Measurements from ENCODE around the gene CYTH4.
A peak's percentile ranks its signal among the peaks of the same experiment; 100 is the strongest.

The CYTH4 gene

DNA sequence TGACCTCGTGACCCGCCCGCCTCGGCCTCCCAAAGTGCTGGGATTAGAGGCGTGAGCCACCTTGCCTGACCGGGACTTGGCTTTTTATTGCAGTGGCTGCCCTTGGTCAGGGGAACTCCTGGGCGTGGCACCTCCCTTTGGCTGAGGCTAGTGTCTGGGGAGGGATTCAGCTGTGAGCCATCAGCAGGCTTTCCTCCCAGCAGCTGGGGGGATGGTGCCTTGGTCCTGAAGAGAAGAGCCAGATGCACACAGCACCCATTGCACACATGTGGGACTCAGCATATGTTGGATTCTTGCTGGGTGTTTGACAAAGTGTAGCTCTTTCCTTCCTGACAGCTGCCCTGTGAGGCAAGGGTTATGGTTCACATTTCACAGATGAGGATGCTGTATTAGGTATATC, 8.4 kb downstream of the CYTH4 start:
- peaks cover 4% of the 10 kb centered on the region for H3K9me3 ChIP-seq (ENCODE audit: control insufficient read depth, low read length)
- no peak overlapping the region for H3K27ac ChIP-seq (ENCODE audit: insufficient read depth, low read length, poor library complexity, severe bottlenecking)
- peaks cover 62% of the 10 kb centered on the region for H3K36me3 ChIP-seq (ENCODE audit: control insufficient read depth, insufficient read depth, low read length)
- no peaks in the 10 kb centered on the region for H3K27me3 ChIP-seq (replicated peaks; ENCODE audit: control insufficient read depth, insufficient read depth, low read length, poor library complexity, severe bottlenecking)
- DNase-seq = no peak
- no peak overlapping the region for H3K4me3 ChIP-seq (ENCODE audit: insufficient read depth, low read depth, low read length, poor library complexity, severe bottlenecking)
- H3K4me1 ChIP-seq (ENCODE audit: control insufficient read depth, insufficient read depth, low read length, poor library complexity, severe bottlenecking) = peaks cover 25% of the 10 kb centered on the region

DNA sequence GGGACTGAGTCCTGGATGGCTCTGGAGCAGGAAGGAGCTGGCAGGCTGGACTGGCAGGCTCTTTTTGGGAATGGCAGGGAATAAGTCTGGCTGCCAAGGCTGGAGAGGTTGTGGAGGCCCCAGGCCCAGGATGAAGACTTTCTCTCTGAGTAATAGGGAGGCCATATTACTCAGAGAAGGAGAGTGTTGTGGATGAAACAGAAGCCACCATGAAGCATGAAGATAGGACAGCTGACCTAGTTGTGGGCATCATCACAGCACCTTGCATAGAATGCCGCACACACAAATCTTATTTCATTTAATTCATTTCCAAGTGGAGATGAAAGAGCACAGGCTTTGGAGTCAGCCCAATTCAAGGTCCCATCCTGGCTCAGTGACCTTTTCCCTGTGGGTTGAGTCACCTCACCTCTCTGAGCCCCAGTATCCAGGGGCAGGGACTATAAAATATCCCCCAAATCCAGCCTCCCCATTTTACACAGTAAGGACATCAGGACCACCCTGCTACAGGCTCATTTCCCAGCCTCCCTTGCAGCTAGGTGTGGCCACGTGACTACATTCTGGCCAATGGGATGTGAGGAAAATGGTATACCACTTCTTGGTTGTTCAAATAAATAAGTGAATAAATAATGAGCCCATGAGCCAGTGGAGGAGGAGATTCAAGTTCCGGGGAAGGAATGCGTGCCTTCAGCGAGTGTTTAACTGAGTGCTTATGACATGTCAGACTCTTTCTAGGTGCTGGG, 9.4 kb downstream of the CYTH4 start:
- no peak overlapping the region for H3K4me3 ChIP-seq (ENCODE audit: insufficient read depth, low read depth, low read length, poor library complexity, severe bottlenecking)
- peak overlapping the region; percentile 12 for H3K27ac ChIP-seq (ENCODE audit: insufficient read depth, low read length, poor library complexity, severe bottlenecking)
- H3K27me3 ChIP-seq (replicated peaks; ENCODE audit: control insufficient read depth, insufficient read depth, low read length, poor library complexity, severe bottlenecking) = no peaks in the 10 kb centered on the region
- H3K36me3 ChIP-seq (ENCODE audit: control insufficient read depth, insufficient read depth, low read length) = peaks cover 72% of the 10 kb centered on the region
- H3K4me1 ChIP-seq (ENCODE audit: control insufficient read depth, insufficient read depth, low read length, poor library complexity, severe bottlenecking) = peaks cover 19% of the 10 kb centered on the region
- peaks cover 4% of the 10 kb centered on the region for H3K9me3 ChIP-seq (ENCODE audit: control insufficient read depth, low read length)
- DNase-seq = no peak

DNA sequence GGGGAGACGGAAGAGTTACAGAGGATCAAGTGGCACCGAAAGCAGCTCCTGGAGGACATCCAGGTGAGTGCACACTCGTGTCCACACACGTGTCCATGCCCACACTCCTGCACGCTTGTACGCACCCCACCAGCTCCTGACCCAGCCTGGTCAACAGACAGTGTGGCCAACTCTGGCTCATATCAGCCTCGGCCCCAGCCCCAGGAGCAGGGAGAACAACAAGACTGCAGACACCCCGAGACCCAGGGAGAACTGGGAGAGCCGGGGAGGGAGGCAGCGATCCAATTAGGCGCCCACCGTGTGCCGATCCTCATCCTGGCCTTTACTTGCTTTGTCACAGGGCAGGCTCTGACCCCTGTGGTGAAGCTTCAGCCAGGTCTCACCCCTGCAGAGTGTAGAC, 10.3 kb downstream of the CYTH4 start:
- no peak overlapping the region for H3K4me3 ChIP-seq (ENCODE audit: insufficient read depth, low read depth, low read length, poor library complexity, severe bottlenecking)
- H3K9me3 ChIP-seq (ENCODE audit: control insufficient read depth, low read length) = peaks cover 4% of the 10 kb centered on the region
- H3K27me3 ChIP-seq (replicated peaks; ENCODE audit: control insufficient read depth, insufficient read depth, low read length, poor library complexity, severe bottlenecking) = no peaks in the 10 kb centered on the region
- DNase-seq = no peak
- H3K27ac ChIP-seq (ENCODE audit: insufficient read depth, low read length, poor library complexity, severe bottlenecking) = no peak overlapping the region
- peaks cover 76% of the 10 kb centered on the region for H3K36me3 ChIP-seq (ENCODE audit: control insufficient read depth, insufficient read depth, low read length)
- peaks cover 19% of the 10 kb centered on the region for H3K4me1 ChIP-seq (ENCODE audit: control insufficient read depth, insufficient read depth, low read length, poor library complexity, severe bottlenecking)

GRCh38 chr22:37293172-37293571, 10.9 kb downstream of the CYTH4 start:
- Histone ChIP-seq H3K4me3 (ENCODE audit: insufficient read depth, low read depth, low read length, poor library complexity, severe bottlenecking) (no peak overlapping the region), H3K36me3 (ENCODE audit: control insufficient read depth, insufficient read depth, low read length) (peaks cover 82% of the 10 kb centered on the region), H3K9me3 (ENCODE audit: control insufficient read depth, low read length) (peaks cover 4% of the 10 kb centered on the region), H3K27ac (ENCODE audit: insufficient read depth, low read length, poor library complexity, severe bottlenecking) (no peak overlapping the region), H3K4me1 (ENCODE audit: control insufficient read depth, insufficient read depth, low read length, poor library complexity, severe bottlenecking) (peaks cover 22% of the 10 kb centered on the region), H3K27me3 (replicated peaks; ENCODE audit: control insufficient read depth, insufficient read depth, low read length, poor library complexity, severe bottlenecking) (no peaks in the 10 kb centered on the region)
- DNase-seq = no peak

- Histone ChIP-seq H3K9me3 (ENCODE audit: control insufficient read depth, low read length) (peaks cover 4% of the 10 kb centered on the region), H3K27ac (ENCODE audit: insufficient read depth, low read length, poor library complexity, severe bottlenecking) (peak overlapping the region; percentile 34), H3K36me3 (ENCODE audit: control insufficient read depth, insufficient read depth, low read length) (peaks cover 81% of the 10 kb centered on the region), H3K4me3 (ENCODE audit: insufficient read depth, low read depth, low read length, poor library complexity, severe bottlenecking) (no peak overlapping the region), H3K27me3 (replicated peaks; ENCODE audit: control insufficient read depth, insufficient read depth, low read length, poor library complexity, severe bottlenecking) (no peaks in the 10 kb centered on the region), H3K4me1 (ENCODE audit: control insufficient read depth, insufficient read depth, low read length, poor library complexity, severe bottlenecking) (peaks cover 27% of the 10 kb centered on the region)
- DNase-seq = no peak
Measured at GRCh38 chr22:37294747-37295146, 12.4 kb downstream of the CYTH4 start.

GRCh38 chr22:37295213-37295886, 13.0 kb downstream of the CYTH4 start:
- H3K36me3 ChIP-seq (ENCODE audit: control insufficient read depth, insufficient read depth, low read length) = peaks cover 81% of the 10 kb centered on the region
- H3K27ac ChIP-seq (ENCODE audit: insufficient read depth, low read length, poor library complexity, severe bottlenecking) = peak overlapping the region; percentile 34
- H3K4me1 ChIP-seq (ENCODE audit: control insufficient read depth, insufficient read depth, low read length, poor library complexity, severe bottlenecking) = peaks cover 33% of the 10 kb centered on the region
- no peak overlapping the region for H3K4me3 ChIP-seq (ENCODE audit: insufficient read depth, low read depth, low read length, poor library complexity, severe bottlenecking)
- DNase-seq = no peak
- H3K27me3 ChIP-seq (replicated peaks; ENCODE audit: control insufficient read depth, insufficient read depth, low read length, poor library complexity, severe bottlenecking) = no peaks in the 10 kb centered on the region
- H3K9me3 ChIP-seq (ENCODE audit: control insufficient read depth, low read length) = peaks cover 4% of the 10 kb centered on the region

- Histone ChIP-seq H3K4me3 (ENCODE audit: insufficient read depth, low read depth, low read length, poor library complexity, severe bottlenecking) (no peak overlapping the region), H3K9me3 (ENCODE audit: control insufficient read depth, low read length) (peaks cover 4% of the 10 kb centered on the region), H3K4me1 (ENCODE audit: control insufficient read depth, insufficient read depth, low read length, poor library complexity, severe bottlenecking) (peaks cover 39% of the 10 kb centered on the region), H3K27me3 (replicated peaks; ENCODE audit: control insufficient read depth, insufficient read depth, low read length, poor library complexity, severe bottlenecking) (no peaks in the 10 kb centered on the region), H3K36me3 (ENCODE audit: control insufficient read depth, insufficient read depth, low read length) (peaks cover 80% of the 10 kb centered on the region), H3K27ac (ENCODE audit: insufficient read depth, low read length, poor library complexity, severe bottlenecking) (peak overlapping the region; percentile 27)
- DNase-seq = no peak
Measured at GRCh38 chr22:37295946-37296345, 13.6 kb downstream of the CYTH4 start.

- H3K4me3 ChIP-seq (ENCODE audit: insufficient read depth, low read depth, low read length, poor library complexity, severe bottlenecking) = no peak overlapping the region
- no peak for DNase-seq
- H3K27me3 ChIP-seq (replicated peaks; ENCODE audit: control insufficient read depth, insufficient read depth, low read length, poor library complexity, severe bottlenecking) = no peaks in the 10 kb centered on the region
- peaks cover 55% of the 10 kb centered on the region for H3K4me1 ChIP-seq (ENCODE audit: control insufficient read depth, insufficient read depth, low read length, poor library complexity, severe bottlenecking)
- no peaks in the 10 kb centered on the region for H3K9me3 ChIP-seq (ENCODE audit: control insufficient read depth, low read length)
- peaks cover 69% of the 10 kb centered on the region for H3K36me3 ChIP-seq (ENCODE audit: control insufficient read depth, insufficient read depth, low read length)
- peak overlapping the region; percentile 70 for H3K27ac ChIP-seq (ENCODE audit: insufficient read depth, low read length, poor library complexity, severe bottlenecking)
Measured at GRCh38 chr22:37298748-37299495, 16.6 kb downstream of the CYTH4 start.

DNA sequence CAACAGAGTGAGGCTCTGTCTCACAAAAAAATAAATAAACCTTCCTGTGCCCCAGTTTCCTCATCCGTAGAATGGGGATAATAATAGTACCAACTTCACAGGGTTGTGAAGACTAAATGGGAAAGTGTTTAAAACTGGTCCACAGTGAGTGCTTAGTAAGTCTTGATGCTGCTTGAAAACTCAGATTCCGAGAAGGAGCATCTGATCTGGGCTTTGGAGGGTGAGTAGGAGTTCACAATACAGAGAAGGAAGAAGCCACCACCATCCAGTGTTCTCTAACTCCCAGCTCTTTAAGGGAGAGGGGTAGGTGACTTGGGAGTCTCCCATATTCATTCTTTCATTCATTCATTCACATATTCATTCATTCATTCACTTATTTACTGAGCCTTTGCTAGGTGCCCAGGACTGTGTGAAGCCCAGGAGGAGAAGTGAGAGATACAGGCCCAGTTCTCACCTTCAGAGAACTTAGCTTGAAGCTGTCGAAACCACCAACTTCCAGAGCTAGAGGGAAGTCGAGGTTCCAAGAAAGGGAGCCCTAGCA, 17.7 kb downstream of the CYTH4 start:
- DNase-seq = no peak
- Histone ChIP-seq H3K36me3 (ENCODE audit: control insufficient read depth, insufficient read depth, low read length) (peaks cover 60% of the 10 kb centered on the region), H3K4me3 (ENCODE audit: insufficient read depth, low read depth, low read length, poor library complexity, severe bottlenecking) (peak overlapping the region; percentile 14), H3K4me1 (ENCODE audit: control insufficient read depth, insufficient read depth, low read length, poor library complexity, severe bottlenecking) (peaks cover 57% of the 10 kb centered on the region), H3K27ac (ENCODE audit: insufficient read depth, low read length, poor library complexity, severe bottlenecking) (peak overlapping the region; percentile 70), H3K9me3 (ENCODE audit: control insufficient read depth, low read length) (no peaks in the 10 kb centered on the region), H3K27me3 (replicated peaks; ENCODE audit: control insufficient read depth, insufficient read depth, low read length, poor library complexity, severe bottlenecking) (no peaks in the 10 kb centered on the region)

All from effector memory CD4-positive, alpha-beta T cell (primary cell).